Measurements from ENCODE around the gene TMEM248.

- TF ChIP-seq, protein P1, sequence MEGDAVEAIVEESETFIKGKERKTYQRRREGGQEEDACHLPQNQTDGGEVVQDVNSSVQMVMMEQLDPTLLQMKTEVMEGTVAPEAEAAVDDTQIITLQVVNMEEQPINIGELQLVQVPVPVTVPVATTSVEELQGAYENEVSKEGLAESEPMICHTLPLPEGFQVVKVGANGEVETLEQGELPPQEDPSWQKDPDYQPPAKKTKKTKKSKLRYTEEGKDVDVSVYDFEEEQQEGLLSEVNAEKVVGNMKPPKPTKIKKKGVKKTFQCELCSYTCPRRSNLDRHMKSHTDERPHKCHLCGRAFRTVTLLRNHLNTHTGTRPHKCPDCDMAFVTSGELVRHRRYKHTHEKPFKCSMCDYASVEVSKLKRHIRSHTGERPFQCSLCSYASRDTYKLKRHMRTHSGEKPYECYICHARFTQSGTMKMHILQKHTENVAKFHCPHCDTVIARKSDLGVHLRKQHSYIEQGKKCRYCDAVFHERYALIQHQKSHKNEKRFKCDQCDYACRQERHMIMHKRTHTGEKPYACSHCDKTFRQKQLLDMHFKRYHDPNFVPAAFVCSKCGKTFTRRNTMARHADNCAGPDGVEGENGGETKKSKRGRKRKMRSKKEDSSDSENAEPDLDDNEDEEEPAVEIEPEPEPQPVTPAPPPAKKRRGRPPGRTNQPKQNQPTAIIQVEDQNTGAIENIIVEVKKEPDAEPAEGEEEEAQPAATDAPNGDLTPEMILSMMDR (IDR thresholded peaks at IDR 0.05): no peak
- no peak for TF ChIP-seq POLR2A (IDR thresholded peaks at IDR 0.05)
Observed at GRCh38 chr7:66928388-66928787, 7.4 kb downstream of the TMEM248 start.
